Activated T-helper 17 cell treated with anti-CD3 and anti-CD28 coated beads, Interleukin-2, amount 50 U/mL, for 72 hours (primary cell): Measurements from ENCODE around the gene TRPV5. TPM values are rescaled to one million over a fixed set of nuclear protein-coding genes. Genes with fewer than 3 reads are reported as not detected.

Experiments
- ATAC-seq: fragments of 150-1000 bp; cut with Tn5 transposase; replicated peaks from 2 replicates; pipeline ENCODE4 v1.10.0; 2021; ENCODE audit warnings: mild to moderate bottlenecking, moderate library complexity
- H3K27ac Mint-ChIP-seq: one replicate; pipeline ENCODE4 v1.8.0; 2022; ENCODE audit warnings: mixed read lengths
- H3K27me3 Mint-ChIP-seq: one replicate; pipeline ENCODE4 v1.8.0; 2022; ENCODE audit warnings: mixed read lengths
- H3K36me3 Mint-ChIP-seq: one replicate; pipeline ENCODE4 v1.8.0; 2022; ENCODE audit warnings: low read depth, mild to moderate bottlenecking, mixed read lengths
- H3K4me1 Mint-ChIP-seq: one replicate; pipeline ENCODE4 v1.8.0; 2022; ENCODE audit warnings: mixed read lengths
- H3K4me3 Mint-ChIP-seq: one replicate; pipeline ENCODE4 v1.8.0; 2022; ENCODE audit warnings: mild to moderate bottlenecking, mixed read lengths
- H3K9me3 Mint-ChIP-seq: one replicate; pipeline ENCODE4 v1.8.0; 2022; ENCODE audit warnings: mixed read lengths
- total RNA-seq, 2 donors: library from RNA; stranded (reverse); gene quantifications; one replicate each; pipeline ENCODE4 v1.2.3, GENCODE V29; 2022

Gene TRPV5
- total RNA-seq, 2 donors from 2014 or later: 0.13 TPM; not detected in 1

DNA sequence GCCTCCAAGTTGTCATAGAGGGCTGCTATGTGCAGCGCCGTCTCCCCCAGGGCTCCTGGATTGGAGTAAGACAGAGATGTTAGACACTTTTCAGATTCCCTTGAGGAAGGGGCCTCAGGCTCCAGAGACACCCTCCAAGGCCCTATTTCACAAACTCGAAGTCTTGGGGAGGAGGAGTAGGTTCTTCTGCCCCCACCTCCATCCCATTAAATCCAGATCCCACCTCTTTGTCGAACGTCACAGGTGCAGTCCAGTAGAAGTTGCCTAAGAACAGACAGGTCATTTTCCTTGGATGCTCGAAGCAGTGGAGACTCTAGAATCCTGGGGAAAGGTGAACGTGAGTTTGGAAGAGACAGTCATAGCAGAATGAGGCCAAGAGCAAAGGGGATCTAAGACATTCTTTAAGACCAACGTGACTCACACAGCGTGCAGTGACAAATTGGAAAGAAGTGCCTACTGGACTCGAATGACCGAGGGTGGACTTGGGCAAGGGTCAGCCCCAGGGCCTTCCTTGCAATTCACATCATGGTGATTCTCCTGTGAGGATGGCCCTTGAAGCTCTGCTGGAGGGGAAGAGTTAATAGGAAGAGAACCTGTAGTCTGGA, 3.3 kb downstream of the TRPV5 start:
- Mint-ChIP-seq H3K36me3 (no peaks in the 10 kb centered on the region), H3K9me3 (no peaks in the 10 kb centered on the region), H3K27ac (no peak overlapping the region), H3K27me3 (peaks cover 9% of the 10 kb centered on the region), H3K4me3 (no peak overlapping the region), H3K4me1 (no peaks in the 10 kb centered on the region)
- no peak for ATAC-seq

DNA sequence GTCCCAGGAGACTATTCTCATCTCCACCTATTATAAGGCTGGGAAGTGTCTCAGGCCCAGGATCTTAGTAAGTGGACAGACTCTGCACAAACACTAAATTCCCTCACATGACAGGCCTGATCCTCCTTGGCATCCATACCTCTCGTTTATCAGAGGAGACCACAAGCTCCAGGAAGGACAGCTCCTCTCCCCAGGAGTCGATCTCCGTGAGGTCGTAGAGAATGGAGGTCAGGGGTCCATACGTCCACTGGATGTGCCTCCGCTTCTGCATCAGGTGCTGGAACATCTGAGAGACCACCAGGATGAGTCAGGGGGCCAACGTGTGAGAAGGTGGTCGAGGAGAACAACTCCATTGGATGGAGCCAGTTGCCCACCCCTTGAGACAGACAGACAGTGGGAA, 5.6 kb downstream of the TRPV5 start:
- Mint-ChIP-seq H3K4me3 (no peak overlapping the region), H3K27me3 (peaks cover 9% of the 10 kb centered on the region), H3K36me3 (no peaks in the 10 kb centered on the region)

GRCh38 chr7:142927085-142927745, 6.3 kb downstream of the TRPV5 start:
- no peak overlapping the region for H3K4me3 Mint-ChIP-seq
- no peaks in the 10 kb centered on the region for H3K4me1 Mint-ChIP-seq
- no peaks in the 10 kb centered on the region for H3K9me3 Mint-ChIP-seq
- no peak for ATAC-seq
- H3K27me3 Mint-ChIP-seq: peaks cover 9% of the 10 kb centered on the region
- no peak overlapping the region for H3K27ac Mint-ChIP-seq
- no peaks in the 10 kb centered on the region for H3K36me3 Mint-ChIP-seq

More for the DNA sequence above, 5.6 kb downstream of the TRPV5 start:
- Mint-ChIP-seq H3K27ac (no peak overlapping the region), H3K9me3 (no peaks in the 10 kb centered on the region), H3K4me1 (no peaks in the 10 kb centered on the region)
- no peak for ATAC-seq

GRCh38 chr7:142925413-142925812, 8.1 kb downstream of the TRPV5 start:
- Mint-ChIP-seq H3K36me3 (no peaks in the 10 kb centered on the region), H3K4me1 (no peaks in the 10 kb centered on the region), H3K27ac (no peak overlapping the region), H3K4me3 (no peak overlapping the region), H3K9me3 (no peaks in the 10 kb centered on the region), H3K27me3 (peaks cover 9% of the 10 kb centered on the region)
- no peak for ATAC-seq

DNA sequence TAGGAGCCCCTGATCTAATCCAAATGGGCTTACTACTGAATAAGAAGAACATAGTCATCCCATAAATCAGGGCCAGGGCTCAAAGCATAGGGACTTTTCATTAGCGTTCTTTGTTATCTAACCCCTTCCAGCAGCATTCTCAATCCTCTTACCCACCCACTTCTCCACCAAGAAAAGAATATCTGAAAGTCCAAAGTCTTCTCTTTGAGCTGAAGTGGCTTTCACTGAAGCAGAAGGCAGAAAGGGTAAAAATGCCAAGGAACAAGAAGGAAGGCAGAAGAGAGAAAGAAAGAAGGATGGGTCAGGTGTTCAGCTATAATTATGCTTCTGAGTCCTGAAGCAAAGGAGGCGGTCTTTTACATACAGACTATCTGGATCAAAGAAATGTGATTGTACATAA, 10.2 kb downstream of the TRPV5 start:
- Mint-ChIP-seq H3K9me3 (no peaks in the 10 kb centered on the region), H3K27me3 (peaks cover 12% of the 10 kb centered on the region), H3K27ac (no peak overlapping the region), H3K4me1 (no peaks in the 10 kb centered on the region), H3K4me3 (no peak overlapping the region), H3K36me3 (no peaks in the 10 kb centered on the region)
- no peak for ATAC-seq

GRCh38 chr7:142919656-142920055, 13.9 kb downstream of the TRPV5 start:
- no peaks in the 10 kb centered on the region for H3K9me3 Mint-ChIP-seq
- no peaks in the 10 kb centered on the region for H3K4me1 Mint-ChIP-seq
- H3K27ac Mint-ChIP-seq: no peak overlapping the region
- ATAC-seq: no peak
- H3K4me3 Mint-ChIP-seq: no peak overlapping the region
- no peaks in the 10 kb centered on the region for H3K36me3 Mint-ChIP-seq
- peaks cover 8% of the 10 kb centered on the region for H3K27me3 Mint-ChIP-seq

DNA sequence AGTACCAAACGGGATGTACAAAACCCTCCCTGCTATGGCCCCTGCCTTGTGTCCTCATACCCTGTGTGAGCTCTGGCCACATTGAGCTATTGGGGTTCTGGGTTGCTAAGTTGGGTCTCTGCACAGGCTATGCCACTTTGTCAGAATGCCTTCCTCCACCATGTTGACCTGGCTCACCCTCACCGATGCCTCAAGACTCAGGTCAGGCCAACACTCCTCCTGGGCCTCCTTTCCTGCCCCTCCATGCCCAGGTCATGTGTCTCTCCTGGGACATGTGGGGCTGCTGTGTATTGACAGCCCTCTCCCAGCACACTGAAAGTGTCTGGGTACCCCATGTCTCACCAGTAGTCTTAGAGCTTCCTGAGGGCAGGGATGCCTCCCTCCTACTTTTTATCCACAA, 14.6 kb downstream of the TRPV5 start:
- H3K27me3 Mint-ChIP-seq: peaks cover 15% of the 10 kb centered on the region

DNA sequence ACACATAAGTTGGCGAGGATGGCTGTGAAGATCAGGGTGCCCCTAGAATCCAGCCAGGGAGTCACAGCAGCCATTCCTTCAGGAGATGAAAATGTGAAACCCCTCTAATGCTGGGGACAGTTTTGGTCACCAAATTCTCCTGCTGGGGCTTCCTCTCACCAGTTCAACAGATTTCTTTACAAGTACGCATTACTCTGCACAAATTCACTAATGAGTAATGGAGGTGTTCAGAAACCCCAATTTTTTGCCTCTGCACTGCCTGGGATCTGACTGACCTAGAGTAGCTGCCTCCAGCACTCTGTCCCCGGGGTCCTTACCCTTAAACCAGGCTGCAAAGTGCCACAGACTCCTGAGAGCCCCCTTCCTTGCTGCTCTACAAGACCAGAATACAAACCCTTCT, 16.1 kb downstream of the TRPV5 start:
- no peak overlapping the region for H3K27ac Mint-ChIP-seq
- H3K4me1 Mint-ChIP-seq: no peaks in the 10 kb centered on the region
- H3K27me3 Mint-ChIP-seq: peaks cover 21% of the 10 kb centered on the region
- no peaks in the 10 kb centered on the region for H3K36me3 Mint-ChIP-seq
- ATAC-seq: no peak
- no peak overlapping the region for H3K4me3 Mint-ChIP-seq
- no peaks in the 10 kb centered on the region for H3K9me3 Mint-ChIP-seq

More for the DNA sequence above, 14.6 kb downstream of the TRPV5 start:
- Mint-ChIP-seq H3K9me3 (no peaks in the 10 kb centered on the region), H3K4me1 (no peaks in the 10 kb centered on the region), H3K36me3 (no peaks in the 10 kb centered on the region), H3K27ac (no peak overlapping the region), H3K4me3 (no peak overlapping the region)
- no peak for ATAC-seq

- Mint-ChIP-seq H3K27me3 (peaks cover 30% of the 10 kb centered on the region), H3K36me3 (no peaks in the 10 kb centered on the region), H3K9me3 (no peaks in the 10 kb centered on the region), H3K27ac (no peak overlapping the region), H3K4me1 (no peaks in the 10 kb centered on the region), H3K4me3 (no peak overlapping the region)
- no peak for ATAC-seq
Observed at GRCh38 chr7:142916508-142916907, 17.0 kb downstream of the TRPV5 start.

GRCh38 chr7:142915315-142915714, 18.2 kb downstream of the TRPV5 start:
- ATAC-seq: no peak
- Mint-ChIP-seq H3K4me1 (no peaks in the 10 kb centered on the region), H3K9me3 (no peaks in the 10 kb centered on the region), H3K27me3 (peaks cover 41% of the 10 kb centered on the region), H3K36me3 (no peaks in the 10 kb centered on the region), H3K4me3 (no peak overlapping the region), H3K27ac (no peak overlapping the region)

DNA sequence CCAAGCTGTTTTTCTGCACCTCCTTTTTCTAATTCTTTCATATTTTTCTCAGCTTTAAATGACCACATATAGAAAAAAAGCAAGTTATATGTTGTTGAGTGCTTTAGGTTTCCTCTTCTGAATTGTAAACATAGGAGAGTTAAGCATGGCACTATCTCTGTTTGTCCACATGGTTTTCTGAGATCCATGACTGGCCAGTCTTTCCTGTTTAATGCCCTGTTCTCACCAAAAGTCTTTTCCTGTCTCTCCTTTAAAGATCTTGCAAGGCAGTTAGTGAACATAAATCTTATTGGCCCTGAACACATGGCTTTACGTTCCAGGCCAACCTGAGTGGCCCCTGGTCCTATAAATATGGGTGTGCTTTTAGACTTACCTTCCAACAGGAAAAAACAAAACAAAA, 19.4 kb downstream of the TRPV5 start:
- ATAC-seq: no peak
- no peaks in the 10 kb centered on the region for H3K4me1 Mint-ChIP-seq

DNA sequence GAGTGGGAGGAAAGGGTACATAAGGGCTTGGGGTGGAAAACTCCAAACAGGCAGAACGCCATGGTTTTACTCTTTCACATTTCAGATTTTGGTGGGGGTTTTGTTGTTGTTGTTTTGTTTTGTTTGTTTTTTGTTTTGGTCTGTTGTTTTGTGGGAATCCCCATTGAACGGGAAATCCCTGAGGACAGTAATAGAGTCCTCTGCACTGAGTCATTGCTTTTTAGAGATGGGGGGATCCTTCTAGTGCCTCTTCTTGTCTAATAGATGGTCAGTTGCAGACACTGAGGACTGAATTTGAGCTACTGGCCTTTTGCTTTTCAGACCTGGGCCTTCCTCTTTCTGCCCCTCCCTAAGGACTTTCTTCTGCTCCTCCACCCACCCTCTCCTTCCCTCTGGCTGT, 20.0 kb downstream of the TRPV5 start:
- H3K27me3 Mint-ChIP-seq: peaks cover 52% of the 10 kb centered on the region
- H3K9me3 Mint-ChIP-seq: no peaks in the 10 kb centered on the region
- ATAC-seq: no peak
- no peaks in the 10 kb centered on the region for H3K36me3 Mint-ChIP-seq
- H3K4me1 Mint-ChIP-seq: no peaks in the 10 kb centered on the region
- H3K4me3 Mint-ChIP-seq: no peak overlapping the region
- H3K27ac Mint-ChIP-seq: no peak overlapping the region

More for the DNA sequence above, 19.4 kb downstream of the TRPV5 start:
- Mint-ChIP-seq H3K4me3 (no peak overlapping the region), H3K27me3 (peaks cover 48% of the 10 kb centered on the region), H3K27ac (no peak overlapping the region), H3K36me3 (no peaks in the 10 kb centered on the region), H3K9me3 (no peaks in the 10 kb centered on the region)

- ATAC-seq: no peak
- Mint-ChIP-seq H3K27ac (no peak overlapping the region), H3K36me3 (no peaks in the 10 kb centered on the region), H3K4me3 (no peak overlapping the region), H3K27me3 (peaks cover 49% of the 10 kb centered on the region), H3K4me1 (no peaks in the 10 kb centered on the region), H3K9me3 (no peaks in the 10 kb centered on the region)
Observed at GRCh38 chr7:142913051-142913450, 20.5 kb downstream of the TRPV5 start.

- H3K36me3 Mint-ChIP-seq: no peaks in the 10 kb centered on the region
- H3K4me1 Mint-ChIP-seq: no peaks in the 10 kb centered on the region
- H3K27ac Mint-ChIP-seq: no peak overlapping the region
- H3K27me3 Mint-ChIP-seq: peaks cover 51% of the 10 kb centered on the region
- ATAC-seq: no peak
- H3K4me3 Mint-ChIP-seq: no peak overlapping the region
- H3K9me3 Mint-ChIP-seq: no peaks in the 10 kb centered on the region
Observed at GRCh38 chr7:142910481-142910880, 23.1 kb downstream of the TRPV5 start.

GRCh38 chr7:142910031-142910433, 23.5 kb downstream of the TRPV5 start:
- Mint-ChIP-seq H3K36me3 (no peaks in the 10 kb centered on the region), H3K4me3 (no peak overlapping the region), H3K4me1 (no peaks in the 10 kb centered on the region), H3K9me3 (no peaks in the 10 kb centered on the region), H3K27me3 (peaks cover 51% of the 10 kb centered on the region), H3K27ac (no peak overlapping the region)
- no peak for ATAC-seq
